Testis (tissue), 3 donors: ENCODE results near the gene ACOT9. TPM values are rescaled to one million over a fixed set of nuclear protein-coding genes. Genes with fewer than 3 reads are reported as not detected.

Source experiments
- DNase-seq: peaks from one replicate; pipeline ENCODE4 v3.0.0-alpha.2; 2019
- H3K27ac ChIP-seq, 2 donors: fragments of 200-600 bp; sonication (generic); one replicate each; pipeline ENCODE4 v1.5.1; 2019
- H3K27me3 ChIP-seq: fragments of 200-600 bp; sonication (generic); one replicate; pipeline ENCODE4 v1.5.1; 2019
- H3K36me3 ChIP-seq: fragments of 200-600 bp; sonication (generic); one replicate; pipeline ENCODE4 v1.5.1; 2017; ENCODE audit warnings: low read depth; ENCODE audit errors: missing control alignments
- H3K4me1 ChIP-seq: fragments of 200-600 bp; sonication (generic); one replicate; pipeline ENCODE4 v1.5.1; 2019
- H3K4me3 ChIP-seq, 2 donors: fragments of 200-600 bp; sonication (generic); one replicate each; pipeline ENCODE4 v1.5.1; 2017 to 2019
- H3K9me3 ChIP-seq: fragments of 200-600 bp; sonication (generic); one replicate; pipeline ENCODE4 v1.5.1; 2017
- POLR2A ChIP-seq: fragments of 450-650 bp; IDR thresholded peaks from one replicate; pipeline ENCODE4 v1.6.1; 2017; ENCODE audit warnings: antibody characterized with exemption, mild to moderate bottlenecking, moderate library complexity
- WGBS, 2 donors: methylation state at CpG; one replicate each; pipeline ENCODE4 v1.1.5; 2018; 5-methylcytosine and 5-hydroxymethylcytosine counted together
- intact Hi-C: fragments of 100-400 bp; cut with DNase I; formaldehyde crosslinking; loops from one replicate; pipeline ENCODE4 v1.15.1; 2023; ENCODE audit warnings: low total_unique reads
- polyA plus RNA-seq: library from polyadenylated mRNA; stranded (reverse); fragments of 350-450 nt; fragmentation: Illumina TruSeq; extraction: RNeasy Lipid Tissue Mini Kit (QIAGEN cat#74804); gene quantifications from one replicate; pipeline ENCODE4 v1.2.3, GENCODE V29; 2014; ENCODE audit warnings: low read depth, low replicate concordance; ENCODE audit not compliant: insufficient read depth
- small RNA-seq, 2 donors: library from RNA; depleted of rRNA; stranded (forward); fragments of <200 nt; gene quantifications; one replicate each; pipeline ENCODE3, GENCODE V24; 2016
- total RNA-seq, 2 donors: library from RNA; depleted of rRNA; stranded (reverse); fragments of >200 nt; gene quantifications; one replicate each; pipeline ENCODE4 v1.2.3, GENCODE V29; 2016
- TF ChIP-seq, protein P1 (sequence below), 3 experiments: fragments of 450-650 bp in 2 of 3; fragments of 200-600 bp in 1 of 3; sonication (generic) in 1 of 3; IDR thresholded peaks; one replicate each; pipeline ENCODE4 v1.5.1; 2016 to 2019; ENCODE audit warnings: antibody characterized with exemption in 3 of 3, mild to moderate bottlenecking in 2 of 3, moderate library complexity in 1 of 3

Gene ACOT9
- total and polyA plus RNA-seq, 3 donors from 2014 or later = 22.0 to 29.4 (median 27.1) TPM

DNA sequence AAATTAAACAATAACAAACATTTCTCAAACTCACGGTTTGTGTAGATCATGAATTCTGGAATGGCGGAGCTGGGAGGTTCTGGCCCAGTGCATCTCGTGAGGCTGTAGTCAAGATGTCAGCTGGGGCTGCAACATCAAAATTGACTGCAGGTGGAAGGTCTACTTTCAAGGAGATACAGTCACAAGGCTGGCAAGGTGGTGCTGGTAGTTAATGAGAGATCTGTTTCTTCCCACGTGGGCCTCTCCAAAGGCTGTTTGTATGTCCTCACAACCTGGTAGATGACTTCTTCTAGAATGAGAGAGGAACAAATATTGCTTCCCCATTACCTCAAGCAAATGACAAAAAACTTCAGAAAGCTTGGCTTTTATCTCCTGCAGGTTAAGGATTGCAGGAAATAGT, 83.7 kb downstream of the ACOT9 start:
- H3K9me3 ChIP-seq = no peaks in the 10 kb centered on the region
- 93 to 96% methylated on average over 4 of the region's 4 CpGs for WGBS, 2 donors
- H3K27me3 ChIP-seq = no peaks in the 10 kb centered on the region
- H3K4me3 ChIP-seq = no peak overlapping the region
- H3K27ac ChIP-seq = no peak overlapping the region
- intact Hi-C loops = no loop called here
- H3K36me3 ChIP-seq = no peaks in the 10 kb centered on the region
- DNase-seq = no peak
- no peaks in the 10 kb centered on the region for H3K4me1 ChIP-seq
- TF ChIP-seq, protein P1, sequence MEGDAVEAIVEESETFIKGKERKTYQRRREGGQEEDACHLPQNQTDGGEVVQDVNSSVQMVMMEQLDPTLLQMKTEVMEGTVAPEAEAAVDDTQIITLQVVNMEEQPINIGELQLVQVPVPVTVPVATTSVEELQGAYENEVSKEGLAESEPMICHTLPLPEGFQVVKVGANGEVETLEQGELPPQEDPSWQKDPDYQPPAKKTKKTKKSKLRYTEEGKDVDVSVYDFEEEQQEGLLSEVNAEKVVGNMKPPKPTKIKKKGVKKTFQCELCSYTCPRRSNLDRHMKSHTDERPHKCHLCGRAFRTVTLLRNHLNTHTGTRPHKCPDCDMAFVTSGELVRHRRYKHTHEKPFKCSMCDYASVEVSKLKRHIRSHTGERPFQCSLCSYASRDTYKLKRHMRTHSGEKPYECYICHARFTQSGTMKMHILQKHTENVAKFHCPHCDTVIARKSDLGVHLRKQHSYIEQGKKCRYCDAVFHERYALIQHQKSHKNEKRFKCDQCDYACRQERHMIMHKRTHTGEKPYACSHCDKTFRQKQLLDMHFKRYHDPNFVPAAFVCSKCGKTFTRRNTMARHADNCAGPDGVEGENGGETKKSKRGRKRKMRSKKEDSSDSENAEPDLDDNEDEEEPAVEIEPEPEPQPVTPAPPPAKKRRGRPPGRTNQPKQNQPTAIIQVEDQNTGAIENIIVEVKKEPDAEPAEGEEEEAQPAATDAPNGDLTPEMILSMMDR (IDR thresholded peaks at IDR 0.05) = no peak
- no peak for TF ChIP-seq POLR2A

DNA sequence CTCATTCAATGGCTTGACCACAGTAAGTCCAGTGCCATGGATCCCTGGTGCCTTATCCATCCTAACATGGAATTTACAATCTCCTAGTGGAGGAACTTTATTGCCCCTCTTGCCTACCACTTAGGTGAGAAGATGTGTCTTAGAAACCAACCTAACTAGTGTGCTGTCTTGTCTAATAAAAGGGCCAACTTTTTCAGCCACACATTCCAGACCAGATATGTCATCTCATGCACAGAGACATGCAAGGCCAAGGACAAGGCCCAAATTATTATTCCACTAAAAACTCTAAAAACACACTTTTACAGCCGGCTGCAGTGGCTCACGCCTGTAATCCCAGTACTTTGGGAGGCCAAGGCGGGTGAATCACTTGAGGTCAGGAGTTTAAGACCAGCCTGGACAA, 86.4 kb downstream of the ACOT9 start:
- no peak for TF ChIP-seq POLR2A
- TF ChIP-seq, protein P1 (IDR thresholded peaks at IDR 0.05) = no peak
- Histone ChIP-seq H3K27ac (no peak overlapping the region), H3K4me1 (no peaks in the 10 kb centered on the region), H3K4me3 (no peak overlapping the region), H3K9me3 (no peaks in the 10 kb centered on the region), H3K36me3 (no peaks in the 10 kb centered on the region), H3K27me3 (no peaks in the 10 kb centered on the region)
- DNase-seq = no peak
- intact Hi-C loops = no loop called here
- 45 to 67% methylated on average over 2 to 3 of the region's 3 CpGs for WGBS, 2 donors

DNA sequence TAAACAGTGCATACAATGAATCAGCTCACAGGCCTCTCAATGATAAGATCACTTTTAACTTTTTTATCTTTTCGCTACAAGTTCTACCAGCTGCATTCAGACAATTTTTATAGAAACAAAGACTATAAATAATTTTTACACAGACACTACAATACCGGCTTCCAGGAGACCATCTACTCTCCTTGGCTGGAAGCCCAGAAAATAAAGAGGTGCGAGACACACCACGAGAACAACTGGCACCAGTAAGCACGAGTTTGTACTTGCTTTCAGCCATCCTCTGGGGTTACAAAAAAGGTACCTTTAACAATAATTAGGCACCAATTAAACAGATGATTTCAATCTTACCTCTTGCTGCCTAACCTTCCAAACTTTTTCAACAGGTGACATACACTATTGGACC, 87.0 kb downstream of the ACOT9 start:
- Histone ChIP-seq H3K4me1 (no peaks in the 10 kb centered on the region), H3K27ac (no peak overlapping the region), H3K4me3 (no peak overlapping the region), H3K9me3 (no peaks in the 10 kb centered on the region), H3K27me3 (no peaks in the 10 kb centered on the region), H3K36me3 (no peaks in the 10 kb centered on the region)
- no peak for TF ChIP-seq POLR2A
- TF ChIP-seq, protein P1 (IDR thresholded peaks at IDR 0.05) = no peak
- intact Hi-C loops = no loop called here
- 33 to 62% methylated on average over 5 of the region's 5 CpGs for WGBS, 2 donors
- DNase-seq = no peak

Small RNA genes within 50 kb of the gene (small RNA-seq; reads per million reads assigned to genes)
- gene RF00019 = 0 reads per million in 2 donors

Other genes with a start within 250 kb of the ACOT9 start
- 100 to 1,000 TPM; 214 to 218 TPM for gene PRDX4, start 75.8 kb downstream of the ACOT9 start, total RNA-seq
- gene PRDX4, start 75.8 kb downstream of the ACOT9 start, polyA plus RNA-seq = 211 TPM
- gene SAT1, start 39.9 kb upstream of the ACOT9 start, total RNA-seq = 100 to 1,000 TPM; 299 to 459 TPM
- 258 TPM for gene SAT1, start 39.9 kb upstream of the ACOT9 start, polyA plus RNA-seq
- gene APOO, start 164.7 kb upstream of the ACOT9 start, total RNA-seq = 10 to 100 TPM; 29.4 to 31.1 TPM
- 33.8 TPM for gene APOO, start 164.7 kb upstream of the ACOT9 start, polyA plus RNA-seq
- gene CXorf58, start 164.7 kb upstream of the ACOT9 start, total RNA-seq = 1 to 10 TPM; 2.6 to 6.5 TPM
- gene CXorf58, start 164.7 kb upstream of the ACOT9 start, polyA plus RNA-seq = 5.7 TPM